Endothelial cell of umbilical vein (primary cell): ENCODE measurements around the gene DMPK. TPM values are rescaled to one million over a fixed set of nuclear protein-coding genes. Genes with fewer than 3 reads are reported as not detected.

ENCODE experiments used
- BruUV-seq: library from RNA; stranded (reverse); fragments of 400-500 nt; replicated peaks from 2 replicates; lab custom pipeline; 2021; lab: Mats Ljungman, UMichigan
- CTCF ChIA-PET: fragments of 300-600, 350-600 bp; sonication (Branson Sonifier 250); formaldehyde crosslinking; loops from one replicate; lab custom pipeline; 2021; ENCODE audit warnings: antibody characterized with exemption, inconsistent platforms; lab: Charles Lee
- POLR2A ChIA-PET: fragments of 300-600, 350-600 bp; sonication (Branson Sonifier 250); formaldehyde crosslinking; loops from one replicate; lab custom pipeline; 2021; ENCODE audit warnings: antibody characterized with exemption, inconsistent platforms; lab: Charles Lee
- DNase-seq: peaks from one replicate; pipeline ENCODE4 v3.0.0-alpha.2; 2011; ENCODE audit warnings: low read depth, low spot score
- FAIRE-seq: peaks from 2 replicates; lab custom pipeline; 2011; peaks lifted over from hg19 to GRCh38; lab: Jason Lieb, UNC
- H2AFZ ChIP-seq: 2 replicates; pipeline ENCODE4 v1.6.0; 2012; ENCODE audit warnings: low read depth, low read length, control low read depth, inconsistent platforms
- H3K27ac ChIP-seq: 2 replicates; pipeline ENCODE4 v1.5.1; 2011; ENCODE audit warnings: low read depth, mild to moderate bottlenecking, control low read depth, low read length, moderate library complexity; ENCODE audit not compliant: insufficient read depth
- H3K27me3 ChIP-seq, 2 experiments: 2 replicates each; pipeline versions ENCODE4 v1.6.0 to v1.6.1; 2011; ENCODE audit warnings: low read length in 2 of 2, mixed read lengths in 1 of 2; ENCODE audit not compliant: control insufficient read depth in 2 of 2, insufficient read depth in 2 of 2
- H3K36me3 ChIP-seq, 2 experiments: 2 replicates in 1 of 2; 3 replicates in 1 of 2; pipeline ENCODE4 v1.5.1; 2011; ENCODE audit warnings: low read length in 2 of 2, mild to moderate bottlenecking in 1 of 2, moderate library complexity in 1 of 2; ENCODE audit not compliant: control insufficient read depth in 2 of 2, insufficient read depth in 2 of 2; ENCODE audit errors: extremely low read depth in 1 of 2
- H3K4me1 ChIP-seq: 3 replicates; pipeline ENCODE4 v1.5.1; 2011; ENCODE audit warnings: mild to moderate bottlenecking, low read length; ENCODE audit not compliant: control insufficient read depth, insufficient read depth; ENCODE audit errors: extremely low read depth
- H3K4me2 ChIP-seq: 2 replicates; pipeline ENCODE4 v1.6.1; 2011; ENCODE audit warnings: low read length, control low read depth, mixed read lengths; ENCODE audit not compliant: insufficient read depth
- H3K4me3 ChIP-seq, 3 experiments: fragments of 200-600 bp in 1 of 3; sonication (generic), shearing (Covaris generic) in 1 of 3; replicated peaks in 1 of 3; 2 replicates each; pipeline ENCODE4 v1.5.1; 2011 to 2016; ENCODE audit warnings: control low read depth in 3 of 3, low read length in 3 of 3, mild to moderate bottlenecking in 2 of 3, inconsistent platforms in 1 of 3, low read depth in 1 of 3, moderate library complexity in 1 of 3; ENCODE audit not compliant: insufficient read depth in 1 of 3
- H3K79me2 ChIP-seq: 2 replicates; pipeline ENCODE4 v1.6.0; 2012; ENCODE audit warnings: low read length, inconsistent platforms; ENCODE audit not compliant: control insufficient read depth, insufficient read depth
- H3K9ac ChIP-seq: replicated peaks from 2 replicates; pipeline ENCODE3; 2011; ENCODE audit warnings: low read length, control low read depth; ENCODE audit not compliant: insufficient read depth; ENCODE audit errors: extremely low read depth
- H3K9me1 ChIP-seq: replicated peaks from 3 replicates; pipeline ENCODE4 v1.6.0; 2011; ENCODE audit warnings: mild to moderate bottlenecking, low read length; ENCODE audit not compliant: control insufficient read depth, insufficient read depth; ENCODE audit errors: extremely low read depth
- H3K9me3 ChIP-seq: replicated peaks from 2 replicates; pipeline ENCODE4 v1.5.1; 2012; ENCODE audit warnings: low read length, inconsistent platforms; ENCODE audit not compliant: control insufficient read depth, insufficient read depth
- H4K20me1 ChIP-seq: replicated peaks from 2 replicates; pipeline ENCODE3; 2011; ENCODE audit warnings: mild to moderate bottlenecking, low read length; ENCODE audit not compliant: control insufficient read depth, insufficient read depth; ENCODE audit errors: extremely low read depth
- EZH2 ChIP-seq: IDR thresholded peaks from 2 replicates; pipeline ENCODE4 v1.6.1; 2012; ENCODE audit warnings: borderline replicate concordance, low read depth, mild to moderate bottlenecking, moderate library complexity, low read length, inconsistent platforms; ENCODE audit not compliant: severe bottlenecking
- FOS ChIP-seq: IDR thresholded peaks from 2 replicates; pipeline ENCODE4 v1.6.1; 2011; ENCODE audit warnings: mild to moderate bottlenecking, low read length, moderate library complexity, borderline replicate concordance; ENCODE audit not compliant: insufficient read depth
- GATA2 ChIP-seq: IDR thresholded peaks from 2 replicates; pipeline ENCODE4 v1.7.0; 2011; ENCODE audit warnings: low read depth, mild to moderate bottlenecking, moderate library complexity, mixed read lengths, low read length; ENCODE audit not compliant: insufficient read length, insufficient read depth
- JUN ChIP-seq: IDR thresholded peaks from 2 replicates; pipeline ENCODE4 v1.6.1; 2011; ENCODE audit warnings: borderline replicate concordance, low read depth; ENCODE audit not compliant: insufficient read length, insufficient read depth
- MAX ChIP-seq: IDR thresholded peaks from 2 replicates; pipeline ENCODE4 v1.6.1; 2011; ENCODE audit not compliant: insufficient read depth, insufficient read length
- MYC ChIP-seq: IDR thresholded peaks from one replicate; pipeline ENCODE4 v1.6.1; 2011; ENCODE audit warnings: mild to moderate bottlenecking, low read depth, low read length
- POLR2A ChIP-seq: IDR thresholded peaks from 2 replicates; pipeline ENCODE4 v1.6.1; 2012; ENCODE audit warnings: low read depth, mild to moderate bottlenecking, control low read depth, low read length
- POLR2AphosphoS5 ChIP-seq: IDR thresholded peaks from 2 replicates; pipeline ENCODE4 v1.6.1; 2012; ENCODE audit warnings: low read depth, mild to moderate bottlenecking, control low read depth, low read length, moderate library complexity; ENCODE audit not compliant: insufficient read depth
- dilution Hi-C: fragments of 300-500 bp; cut with MboI; formaldehyde crosslinking; loops from one replicate; pipeline ENCODE4 v1.15.0; 2019; ENCODE audit warnings: low sequenced_read_pairs; ENCODE audit not compliant: extremely low pct_ligation_motif_present
- intact Hi-C: fragments of 100-400 bp; cut with micrococcal nuclease; formaldehyde crosslinking; loops from one replicate; pipeline ENCODE4 v1.10.0; 2022
- polyA plus RNA-seq, 4 experiments: library from polyadenylated mRNA; depleted of rRNA in 3 of 4; stranded (reverse) in 3 of 4; unstranded in 1 of 4; fragments of >200 nt; gene quantifications; 2 replicates each; pipeline versions ENCODE4 v1.2.1 to v1.2.3, GENCODE V29; 2011 to 2012; ENCODE audit warnings: missing spikeins in 1 of 4
- total RNA-seq: library from RNA; stranded (reverse); gene quantifications from 2 replicates; pipeline ENCODE4 v1.2.3, GENCODE V29; 2021
- TF ChIP-seq, protein P1 (sequence below), 2 donors: IDR thresholded peaks; 1 replicate in 1 of 2; 2 replicates in 1 of 2; pipeline ENCODE4 v1.5.1; 2011; ENCODE audit warnings: low read length in 2 of 2, mild to moderate bottlenecking in 2 of 2, moderate library complexity in 2 of 2, control low read depth in 1 of 2, inconsistent platforms in 1 of 2, low read depth in 1 of 2; ENCODE audit not compliant: insufficient read depth in 1 of 2; ENCODE audit errors: extremely low read depth in 1 of 2

DMPK gene
- total and polyA plus RNA-seq, 2 donors (not counting 3 experiments of a cell fraction or from before 2014, with no cell fraction given) = 36.6 to 73.3 TPM

- dilution Hi-C loops = no loop called here
- peaks cover 16% of the 10 kb centered on the region for H3K4me1 ChIP-seq
- no peak overlapping the region for H3K9ac ChIP-seq
- ChIA-PET POLR2A (no interaction called here), CTCF (interaction anchor here (0.9 to 4.4 kb wide), 3 partner anchors 12 to 25 kb away, joined by 4 to 17 read pairs (median 6); partner anchors contain the start of genes DMPK and SIX5)
- H3K4me2 ChIP-seq = no peak overlapping the region
- no peak overlapping the region for H3K4me3 ChIP-seq
- no peak for TF ChIP-seq POLR2AphosphoS5
- no peak for TF ChIP-seq EZH2
- no peak for TF ChIP-seq JUN
- no peak for TF ChIP-seq GATA2
- no peak for TF ChIP-seq POLR2A
- TF ChIP-seq FOS = no peak
- TF ChIP-seq, protein P1, sequence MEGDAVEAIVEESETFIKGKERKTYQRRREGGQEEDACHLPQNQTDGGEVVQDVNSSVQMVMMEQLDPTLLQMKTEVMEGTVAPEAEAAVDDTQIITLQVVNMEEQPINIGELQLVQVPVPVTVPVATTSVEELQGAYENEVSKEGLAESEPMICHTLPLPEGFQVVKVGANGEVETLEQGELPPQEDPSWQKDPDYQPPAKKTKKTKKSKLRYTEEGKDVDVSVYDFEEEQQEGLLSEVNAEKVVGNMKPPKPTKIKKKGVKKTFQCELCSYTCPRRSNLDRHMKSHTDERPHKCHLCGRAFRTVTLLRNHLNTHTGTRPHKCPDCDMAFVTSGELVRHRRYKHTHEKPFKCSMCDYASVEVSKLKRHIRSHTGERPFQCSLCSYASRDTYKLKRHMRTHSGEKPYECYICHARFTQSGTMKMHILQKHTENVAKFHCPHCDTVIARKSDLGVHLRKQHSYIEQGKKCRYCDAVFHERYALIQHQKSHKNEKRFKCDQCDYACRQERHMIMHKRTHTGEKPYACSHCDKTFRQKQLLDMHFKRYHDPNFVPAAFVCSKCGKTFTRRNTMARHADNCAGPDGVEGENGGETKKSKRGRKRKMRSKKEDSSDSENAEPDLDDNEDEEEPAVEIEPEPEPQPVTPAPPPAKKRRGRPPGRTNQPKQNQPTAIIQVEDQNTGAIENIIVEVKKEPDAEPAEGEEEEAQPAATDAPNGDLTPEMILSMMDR (IDR thresholded peaks at IDR 0.05; ENCODE audit: extremely low read depth in 1 of 2, insufficient read depth in 1 of 2, low read depth in 1 of 2, low read length in 2 of 2) = no peak
- no peak for TF ChIP-seq MAX
- TF ChIP-seq MYC = no peak
- H3K9me3 ChIP-seq = no peaks in the 10 kb centered on the region
- H2AFZ ChIP-seq = no peak overlapping the region
- FAIRE-seq (no peak), DNase-seq (no peak)
- BruUV-seq = no TSS peak
- H4K20me1 ChIP-seq = no peaks in the 10 kb centered on the region
- H3K9me1 ChIP-seq = no peaks in the 10 kb centered on the region
- intact Hi-C loops = no loop called here
- no peaks in the 10 kb centered on the region for H3K36me3 ChIP-seq
- peaks cover 18% of the 10 kb centered on the region for H3K79me2 ChIP-seq
- no peak overlapping the region for H3K27ac ChIP-seq
- no peaks in the 10 kb centered on the region for H3K27me3 ChIP-seq
Measured at GRCh38 chr19:45794627-45795026, 12.3 kb upstream of the DMPK start.
